GM12892 (cell line): ENCODE results near the gene ARHGAP15.

Experiments used
- POLR2A ChIP-seq: IDR thresholded peaks from 2 replicates; pipeline ENCODE4 v1.6.1; 2011; ENCODE audit warnings: low read depth, low read length, control low read depth
- POLR2AphosphoS5 ChIP-seq: IDR thresholded peaks from 2 replicates; pipeline ENCODE4 v1.6.1; 2011; ENCODE audit warnings: low read depth, low read length, control low read depth
- TAF1 ChIP-seq: IDR thresholded peaks from 2 replicates; pipeline ENCODE4 v1.6.1; 2011; ENCODE audit warnings: low read depth, mild to moderate bottlenecking, control low read depth, low read length, borderline replicate concordance

DNA sequence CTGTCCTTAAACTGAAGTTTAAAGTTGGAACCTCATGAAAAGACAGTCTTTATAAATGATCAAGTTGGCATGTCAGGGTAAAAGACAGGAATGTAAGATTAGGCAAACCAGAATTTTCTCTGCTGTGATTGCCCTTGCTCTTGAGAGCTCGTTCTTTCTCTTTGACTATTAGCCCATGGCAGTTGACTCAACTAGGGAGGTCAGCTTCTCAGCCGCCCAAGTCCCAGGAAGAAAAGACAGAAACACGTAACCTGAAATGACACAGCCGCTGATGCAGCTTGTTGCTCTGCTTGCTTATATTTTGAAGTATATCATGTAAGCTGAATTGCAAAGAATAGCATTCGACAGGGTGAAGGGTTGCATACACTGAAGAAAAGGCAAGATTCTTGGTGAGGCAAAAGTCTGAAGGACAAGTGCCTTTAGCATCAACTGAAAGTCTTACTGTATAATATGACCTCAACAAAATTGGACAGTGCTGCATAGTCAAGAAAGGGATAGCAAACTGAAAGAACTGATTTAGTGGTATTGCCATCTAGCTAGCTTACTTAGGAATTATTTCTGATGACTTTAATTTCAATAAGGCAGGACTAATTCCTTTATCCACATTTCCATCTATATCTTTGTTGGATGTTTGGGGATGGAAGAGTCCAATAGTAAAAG, 54.7 kb downstream of the ARHGAP15 start:
- TF ChIP-seq POLR2A, result no peak
- no peak for TF ChIP-seq TAF1
- TF ChIP-seq POLR2AphosphoS5, result no peak
